HG03064 (cell line): ENCODE measurements around the gene COA4.
"Not testable (repeated sequence)": the region's sequence is repeated elsewhere in the genome, so short reads cannot be mapped to it uniquely, and the experiment has no call there.

Experiments
- ATAC-seq: cut with Tn5 transposase; IDR thresholded peaks from one replicate; pipeline ENCODE4 v1.9.1; 2021; ENCODE audit warnings: low read depth; ENCODE audit not compliant: unreplicated experiment

The COA4 gene

GRCh38 chr11:73876424-73877310 lies at the start of gene COA4, which contains the start of gene PAAF1:
COA4 (minus strand) TSS chr11:73876846; CDS start chr11:73873378, 3,468 bp downstream.
PAAF1 (plus strand) TSS chr11:73876999; CDS start chr11:73877022, 23 bp downstream.
- ATAC-seq, result peak; percentile 95

DNA sequence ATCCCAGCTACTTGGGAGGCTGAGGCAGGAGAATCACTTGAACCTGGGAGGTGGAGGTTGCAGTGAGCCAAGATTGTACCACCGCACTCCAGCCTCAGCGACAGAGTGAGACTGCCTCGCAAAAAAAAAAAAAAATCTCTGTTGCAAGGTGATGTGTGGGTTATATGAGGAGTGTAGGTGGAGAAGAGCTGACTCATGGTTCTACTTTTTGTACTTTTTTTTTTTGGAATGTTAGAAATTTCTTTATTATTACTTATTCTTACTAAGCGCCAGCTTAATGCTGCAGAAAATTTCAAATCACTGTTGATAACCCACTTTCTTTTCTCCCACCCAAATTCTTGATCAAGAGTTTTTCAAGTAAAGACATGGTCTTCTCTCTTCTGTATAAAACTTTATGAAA lies 44.5 kb upstream of the COA4 start:
- ATAC-seq, result no peak

DNA sequence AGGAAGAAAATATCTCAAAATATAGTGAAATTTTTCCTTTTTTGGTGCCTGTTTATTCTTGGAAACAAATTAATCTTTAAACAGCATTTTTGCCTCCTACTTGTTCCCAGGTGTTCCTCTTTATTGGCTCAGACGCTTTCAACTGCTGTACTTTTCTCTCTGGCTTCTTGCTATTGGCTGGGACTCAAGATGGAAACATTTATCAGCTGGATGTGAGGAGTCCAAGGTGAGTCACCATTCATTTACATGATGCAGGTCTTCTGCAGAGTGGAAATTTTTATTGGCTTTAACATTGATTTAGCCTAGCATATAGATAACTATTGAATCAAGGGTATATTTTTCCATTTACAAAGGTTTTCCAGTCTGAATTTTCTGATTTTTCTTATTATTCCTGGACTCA lies 39.8 kb upstream of the COA4 start:
- ATAC-seq, result no peak

DNA sequence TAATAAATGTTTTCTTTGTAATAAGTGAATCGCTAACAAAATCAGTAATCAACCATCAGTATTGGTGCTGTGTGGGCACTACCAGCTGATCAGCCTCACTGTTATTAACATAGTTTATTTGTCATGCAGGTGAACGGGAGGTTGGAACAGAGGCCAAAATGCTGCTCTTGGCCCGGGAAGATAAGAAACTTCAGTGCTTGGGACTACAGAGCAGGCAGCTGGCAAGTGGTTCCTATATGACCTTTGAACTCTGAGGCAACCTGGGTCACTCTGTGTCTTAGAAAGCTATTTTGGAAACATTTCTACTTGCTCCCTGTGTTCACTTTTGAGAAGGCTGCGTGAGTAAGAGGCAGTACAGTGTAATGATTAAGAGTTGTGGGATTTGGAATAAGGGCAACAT lies 37.6 kb upstream of the COA4 start:
- ATAC-seq, result no peak

DNA sequence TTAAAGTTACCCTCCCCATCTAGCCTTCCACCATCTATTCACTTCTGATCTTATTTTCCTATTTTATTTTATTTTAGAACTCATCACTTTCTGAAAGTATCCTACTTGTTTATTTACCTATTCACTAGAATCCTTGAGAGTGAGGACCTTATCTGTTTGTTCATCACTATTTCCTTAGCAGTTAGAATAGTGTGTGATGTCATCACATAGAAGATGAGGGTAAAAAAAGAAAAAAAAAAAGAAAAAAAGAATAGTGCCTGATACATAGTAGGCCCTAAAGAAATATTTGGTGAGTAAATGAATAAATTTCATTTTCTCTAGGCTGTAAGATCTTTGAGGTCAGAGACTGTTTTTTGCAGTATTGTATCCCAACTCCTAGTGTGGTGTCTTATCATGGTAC lies 36.8 kb upstream of the COA4 start:
- no peak for ATAC-seq

DNA sequence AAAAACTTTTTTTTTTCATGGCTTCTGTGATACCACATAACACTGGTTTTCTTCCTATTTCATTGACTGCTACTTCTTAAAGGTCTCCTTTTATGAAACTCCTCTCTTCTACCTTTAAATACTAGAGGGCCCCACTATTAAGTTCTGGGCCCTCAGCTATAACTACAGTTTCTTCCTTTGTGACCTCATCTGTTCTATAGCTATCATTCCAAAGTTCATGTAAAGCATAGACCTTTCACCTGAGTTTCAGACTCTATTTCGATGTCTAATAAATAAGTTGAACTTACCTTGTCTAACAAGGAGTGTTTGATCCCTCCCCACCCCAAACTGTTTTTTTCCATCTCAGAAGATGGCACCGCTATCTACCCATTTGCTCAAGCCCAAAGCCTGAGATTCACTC lies 35.4 kb upstream of the COA4 start:
- no peak for ATAC-seq

DNA sequence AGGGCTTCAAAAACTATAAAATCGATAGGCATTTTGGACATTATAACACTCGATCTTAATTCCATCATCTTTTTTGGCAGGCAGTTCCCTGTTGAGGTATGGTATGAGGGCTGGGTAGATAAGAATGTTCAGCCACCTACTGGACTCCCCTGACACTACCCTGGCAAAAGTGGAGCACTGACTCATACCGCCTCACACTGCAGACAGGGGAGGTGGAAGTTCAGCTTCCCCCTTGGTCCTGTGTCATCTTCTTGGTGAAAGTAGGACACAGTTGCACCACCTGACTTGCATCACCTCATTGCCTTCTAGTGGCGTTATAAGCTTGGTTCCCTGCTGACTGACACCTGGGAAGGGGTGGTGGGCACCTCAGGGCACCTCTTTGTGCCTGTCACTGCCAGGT lies 30.5 kb upstream of the COA4 start:
- ATAC-seq, result no peak

DNA sequence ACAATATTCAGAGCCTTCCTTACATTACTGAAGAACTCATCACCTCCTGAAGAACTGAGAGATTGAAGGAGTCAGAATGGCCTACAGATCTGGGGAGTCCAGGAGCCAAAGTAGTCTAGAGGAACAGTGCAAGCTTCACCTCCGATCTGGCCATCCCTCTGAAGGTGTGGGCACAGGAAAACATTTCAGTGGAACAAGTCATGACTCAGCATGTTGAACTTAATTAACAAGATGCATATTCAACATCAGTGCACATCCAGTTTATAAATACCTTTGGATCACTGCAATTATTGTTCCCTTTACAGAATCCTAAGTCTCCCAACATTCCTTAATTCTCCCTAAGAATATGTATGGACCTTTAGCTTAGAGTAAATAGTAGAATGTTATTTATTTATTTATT lies 25.7 kb upstream of the COA4 start:
- ATAC-seq, result no peak

DNA sequence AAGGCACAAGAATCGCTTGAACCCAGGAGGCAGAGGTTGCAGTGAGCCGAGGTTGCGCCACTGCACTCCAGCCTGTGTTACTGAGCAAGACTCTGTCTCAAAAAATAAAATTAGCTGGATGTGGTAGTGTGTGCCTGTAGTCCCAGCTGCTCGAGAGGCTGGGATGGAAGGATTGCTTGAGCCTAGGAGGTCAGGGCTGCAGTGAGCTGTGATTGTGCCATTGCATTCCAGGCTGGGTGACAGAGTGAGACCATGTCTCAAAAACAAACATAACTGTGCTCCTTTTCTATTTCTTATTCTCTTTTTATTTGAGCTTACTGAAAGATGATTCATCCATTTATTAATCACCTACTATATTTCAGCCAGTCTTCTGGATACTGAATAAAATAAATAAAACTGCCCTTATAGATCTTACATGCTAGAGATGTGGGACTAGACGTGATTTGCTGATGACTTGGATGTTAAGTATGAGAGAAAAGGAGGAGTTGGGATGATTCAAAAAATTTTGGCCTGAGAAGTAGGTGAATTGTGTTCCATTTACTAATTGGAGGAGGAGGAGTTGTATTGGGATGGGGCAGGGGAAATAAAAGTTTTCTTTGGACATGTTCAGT lies 18.2 kb upstream of the COA4 start:
- ATAC-seq, result no peak

GRCh38 chr11:73893041-73893440 lies 16.4 kb upstream of the COA4 start:
- no peak for ATAC-seq

GRCh38 chr11:73889536-73889935 lies 12.9 kb upstream of the COA4 start:
- no peak for ATAC-seq

DNA sequence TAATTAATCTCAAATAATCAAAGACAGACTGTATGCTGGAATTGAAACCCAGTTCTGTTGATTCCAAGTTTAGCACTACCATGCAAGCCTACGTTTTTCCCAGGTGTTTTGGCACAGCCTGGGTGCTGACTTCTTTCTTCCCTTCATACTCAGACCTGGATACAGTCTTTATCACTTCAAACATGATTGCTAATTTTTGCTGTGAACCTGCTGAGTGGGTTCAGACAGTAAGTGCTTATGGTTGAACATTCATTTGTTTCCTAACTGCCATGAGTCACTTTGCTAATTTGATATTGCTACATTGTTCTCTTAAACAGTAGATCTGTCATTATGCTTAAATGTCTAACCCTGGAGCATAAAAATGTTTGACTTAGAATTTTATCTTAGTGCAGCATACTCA lies 12.4 kb upstream of the COA4 start:
- no peak for ATAC-seq

- ATAC-seq, result no peak
Measured at GRCh38 chr11:73888244-73888643, 11.6 kb upstream of the COA4 start.

DNA sequence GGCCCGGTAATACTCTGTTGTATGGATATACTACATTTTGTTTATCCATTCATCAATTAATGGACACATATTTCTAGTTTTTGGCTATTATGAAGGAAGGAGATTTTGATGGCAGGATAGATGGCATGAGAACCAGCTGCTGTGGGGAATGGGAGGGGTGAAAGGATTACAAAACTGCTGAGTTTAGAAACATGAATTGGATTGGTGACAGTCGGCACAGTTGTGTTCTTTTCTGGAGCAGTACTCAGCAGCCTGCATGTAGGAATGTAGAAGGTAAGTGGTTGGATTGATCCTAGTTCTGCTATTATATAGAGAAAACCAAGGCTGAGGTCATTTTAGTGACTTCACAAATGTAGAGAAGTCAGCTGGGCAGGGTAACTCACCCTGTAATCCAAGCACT lies 7.2 kb upstream of the COA4 start:
- ATAC-seq, result no peak

DNA sequence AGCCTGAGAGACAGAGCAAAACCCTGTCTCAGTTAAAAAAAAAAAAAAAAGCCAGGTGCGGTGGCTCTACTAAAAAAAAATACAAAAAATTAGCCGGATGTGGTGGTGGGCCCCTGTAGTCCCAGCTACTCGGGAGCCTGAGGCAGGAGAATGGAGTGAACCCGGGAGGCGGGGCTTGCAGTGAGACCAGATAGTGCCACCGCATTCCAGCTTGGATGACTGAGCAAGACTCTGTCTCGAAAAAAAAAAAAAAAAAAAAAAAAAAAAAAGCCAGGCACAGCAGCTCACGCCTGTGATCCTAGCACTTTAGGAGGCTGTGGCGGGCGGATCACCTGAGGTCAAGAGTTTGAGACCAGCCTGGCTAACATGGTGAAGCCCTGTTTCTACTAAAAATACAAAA lies 3.8 kb upstream of the COA4 start:
- not testable (repeated sequence) for ATAC-seq

DNA sequence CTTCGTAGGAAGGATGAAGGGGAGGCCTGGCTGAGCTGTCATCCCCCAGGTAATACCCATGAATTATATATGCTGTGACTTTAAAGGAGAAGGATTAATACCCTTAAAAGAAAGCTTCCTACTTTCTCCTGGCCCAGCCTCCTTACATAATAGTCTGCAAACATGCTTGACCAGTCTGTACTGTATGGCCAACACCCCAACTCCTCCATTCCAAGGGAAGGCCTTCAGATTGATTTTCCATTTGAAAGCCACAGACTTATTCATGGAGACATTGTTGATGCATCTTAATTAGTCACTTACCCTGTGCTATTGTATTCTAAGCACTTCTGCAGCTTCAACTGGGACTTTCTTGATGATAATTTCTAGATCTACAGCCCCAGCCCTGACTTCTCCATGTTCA lies 2.1 kb upstream of the COA4 start:
- ATAC-seq, result no peak

GRCh38 chr11:73875840-73876239 lies 806 bp downstream of the COA4 start:
- ATAC-seq, result no peak

DNA sequence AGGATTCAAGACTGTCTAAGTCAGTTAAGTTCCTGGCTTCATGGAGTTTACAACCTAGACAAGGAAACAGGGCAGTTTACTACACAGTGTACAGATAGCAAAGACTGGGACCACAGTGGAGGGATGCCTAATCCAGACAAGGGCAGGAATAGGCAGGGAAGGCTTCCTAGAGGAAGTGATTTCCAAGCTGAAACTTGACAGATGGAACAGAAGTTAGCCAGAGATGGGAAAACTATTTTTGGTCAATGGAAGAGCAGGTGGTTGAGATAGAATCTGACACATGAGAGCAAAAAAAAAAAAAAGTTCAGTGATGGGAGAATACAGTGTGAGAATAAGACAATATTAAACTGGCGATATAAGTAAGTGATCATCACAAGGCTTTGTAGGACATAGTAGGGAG lies 1.3 kb downstream of the COA4 start:
- no peak for ATAC-seq

DNA sequence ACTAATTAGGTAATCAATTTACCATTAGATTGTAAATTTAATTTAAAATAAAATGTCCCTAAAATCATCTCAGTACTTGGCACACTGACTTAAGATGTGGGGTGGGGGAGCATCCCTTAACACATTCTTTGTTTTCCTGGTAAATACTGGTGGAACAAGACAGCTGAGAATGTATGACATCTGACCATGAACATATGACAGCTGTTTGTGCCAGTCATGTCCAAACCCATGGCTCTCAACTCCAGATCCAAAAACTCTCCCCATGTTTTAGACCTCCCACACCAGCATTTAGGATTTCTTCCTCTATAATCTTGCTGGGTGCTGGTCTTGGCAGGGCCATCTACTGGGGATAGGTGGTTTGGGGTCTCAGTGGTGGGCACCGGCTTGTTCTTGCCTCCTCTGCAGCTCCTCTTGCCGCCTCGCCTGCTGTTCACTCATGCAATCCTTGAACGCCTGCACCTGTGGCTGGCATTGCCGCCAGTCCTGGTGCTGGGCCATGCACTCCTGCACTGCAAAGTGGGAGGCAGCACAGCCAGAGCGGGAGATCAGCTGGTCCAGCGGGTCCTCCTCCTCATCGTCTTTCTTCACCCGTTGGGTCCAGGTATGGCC lies 3.8 kb downstream of the COA4 start:
- no peak for ATAC-seq

- no peak for ATAC-seq
Measured at GRCh38 chr11:73870261-73870660, 6.4 kb downstream of the COA4 start.

DNA sequence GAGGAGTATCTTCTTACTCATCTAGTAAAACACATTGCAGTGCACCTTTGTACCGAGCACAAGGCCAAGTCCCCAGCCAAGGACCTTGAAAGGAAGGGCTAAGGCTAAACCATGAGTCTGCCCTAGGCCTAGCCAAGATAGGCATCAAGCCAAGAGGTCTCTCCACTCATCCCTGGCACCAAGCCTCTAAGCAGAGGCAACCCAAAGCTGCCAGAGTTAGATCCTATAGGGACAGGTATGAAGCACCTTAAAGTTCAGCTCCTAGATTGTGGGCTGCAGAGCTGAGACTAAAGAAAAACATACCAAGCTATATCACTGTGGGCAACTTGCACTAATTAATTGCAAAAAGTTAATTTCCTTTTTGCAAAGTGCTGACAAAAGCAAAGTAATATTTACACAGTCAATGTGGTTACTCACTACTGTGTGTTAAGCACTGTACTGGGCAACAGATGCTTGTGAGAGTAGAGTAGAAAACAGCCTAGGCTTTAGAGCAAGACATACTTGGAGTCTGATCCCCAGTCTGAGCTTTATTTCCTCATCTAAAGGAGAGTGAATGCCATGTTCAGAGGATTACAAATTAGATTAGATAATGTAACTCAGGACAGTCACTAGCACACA lies 7.2 kb downstream of the COA4 start:
- no peak for ATAC-seq
